Gastrocnemius medialis (tissue), 4 donors: ENCODE measurements around the gene SERTAD1. TPM values are rescaled to one million over a fixed set of nuclear protein-coding genes. Genes with fewer than 3 reads are reported as not detected.

Experiments used
- ATAC-seq, 2 donors: fragments of 150-250 bp; one replicate each; pipeline ENCODE4 v1.9.1; 2016
- DNase-seq, 2 donors: peaks; one replicate each; pipeline ENCODE4 v3.0.0-alpha.2; 2019
- H3K27ac ChIP-seq, 4 donors: fragments of 200-600 bp; sonication (generic); 1 replicate in 1 of 4; 2 replicates in 3 of 4; pipeline ENCODE4 v1.5.1; 2016 to 2018; ENCODE audit warnings: mild to moderate bottlenecking in 2 of 4, moderate library complexity in 1 of 4
- H3K27me3 ChIP-seq, 3 donors: fragments of 200-600 bp; sonication (generic) in 2 of 3; 1 replicate in 1 of 3; 2 replicates in 2 of 3; pipeline versions ENCODE4 v1.5.1 to v1.6.0; 2016 to 2019; ENCODE audit warnings: mild to moderate bottlenecking in 1 of 3, moderate library complexity in 1 of 3
- H3K36me3 ChIP-seq, 2 donors: fragments of 200-600 bp; sonication (generic) in 1 of 2; one replicate each; pipeline ENCODE4 v1.5.1; 2017 to 2018
- H3K4me1 ChIP-seq, 2 donors: fragments of 200-600 bp; sonication (generic) in 1 of 2; one replicate each; pipeline ENCODE4 v1.5.1; 2016 to 2017; ENCODE audit warnings: mild to moderate bottlenecking in 2 of 2
- H3K4me3 ChIP-seq, 4 donors: fragments of 200-600 bp; sonication (generic) in 3 of 4; 1 replicate in 1 of 4; 2 replicates in 3 of 4; pipeline ENCODE4 v1.5.1; 2016 to 2019; ENCODE audit warnings: mild to moderate bottlenecking in 2 of 4
- H3K9me3 ChIP-seq, 3 donors: fragments of 200-600 bp; sonication (generic) in 2 of 3; 1 replicate in 1 of 3; 2 replicates in 2 of 3; pipeline ENCODE4 v1.5.1; 2016 to 2019
- CTCF ChIP-seq, 5 experiments: fragments of 450-650 bp in 3 of 5; fragments of 200-600 bp in 2 of 5; sonication (generic) in 2 of 5; IDR thresholded peaks in 4 of 5; conservative IDR thresholded peaks in 1 of 5; 1 replicate in 4 of 5; 2 replicates in 1 of 5; pipeline ENCODE4 v1.5.1; 2016 to 2019; ENCODE audit warnings: antibody characterized with exemption in 5 of 5, mild to moderate bottlenecking in 3 of 5, moderate library complexity in 3 of 5
- POLR2A ChIP-seq, 2 donors: fragments of 450-650 bp; IDR thresholded peaks; one replicate each; pipeline ENCODE4 v1.6.1; 2017; ENCODE audit warnings: antibody characterized with exemption in 2 of 2, mild to moderate bottlenecking in 2 of 2, moderate library complexity in 2 of 2
- in situ Hi-C, 4 donors: fragments of 200-750 bp; cut with MboI; loops; one replicate each; pipeline versions ENCODE4 v1.15.0 to v1.8.0; 2017; ENCODE audit warnings: low sequenced_read_pairs in 4 of 4
- intact Hi-C: fragments of 100-400 bp; cut with DNase I; formaldehyde crosslinking; loops from one replicate; pipeline ENCODE4 v1.15.1; 2023; ENCODE audit warnings: low total_unique reads
- total RNA-seq, 4 donors: library from RNA; depleted of rRNA; stranded (reverse); fragments of >200 nt; gene quantifications; one replicate each; pipeline versions ENCODE4 v1.1.0 to v1.2.3, GENCODE V29; 2016

The SERTAD1 gene
- total RNA-seq, 4 donors from 2014 or later: 15.3 to 18.3 (median 16.0) TPM

GRCh38 chr19:40418040-40418439 is 7.8 kb downstream of the SERTAD1 start:
- intact Hi-C loops (no loop called here), in situ Hi-C loops (loop anchor here in 1 of 4 donors (10.0 kb wide), 1 partner anchor 47 kb away; the partner anchor contains the start of genes BLVRB and SPTBN4)
- no peak for TF ChIP-seq POLR2A (IDR thresholded peaks at IDR 0.05)
- no peak for TF ChIP-seq CTCF (IDR thresholded peaks at IDR 0.05 in 4 of 5, conservative IDR thresholded peaks at IDR 0.05 in 1 of 5)
- Histone ChIP-seq H3K4me1 (peaks cover 28 to 38% of the 10 kb centered on the region in 2 donors), H3K36me3 (peaks cover 0 to 9% of the 10 kb centered on the region in 2 donors), H3K27ac (peak overlapping the region; percentile 75 to 100 (median 94)), H3K4me3 (no peak overlapping the region), H3K27me3 (no peaks in the 10 kb centered on the region), H3K9me3 (no peaks in the 10 kb centered on the region)
- ATAC-seq: no peak
- no peak for DNase-seq

GRCh38 chr19:40417643-40417981 is 8.2 kb downstream of the SERTAD1 start:
- DNase-seq (no peak), ATAC-seq (no peak)
- in situ Hi-C loops (loop anchor here in 1 of 4 donors (10.0 kb wide), 1 partner anchor 47 kb away; the partner anchor contains the start of genes BLVRB and SPTBN4), intact Hi-C loops (no loop called here)
- H3K27ac ChIP-seq: peak overlapping the region; percentile 75 to 100 (median 94)
- no peaks in the 10 kb centered on the region for H3K27me3 ChIP-seq
- TF ChIP-seq POLR2A (IDR thresholded peaks at IDR 0.05) (no peak), CTCF (IDR thresholded peaks at IDR 0.05 in 4 of 5, conservative IDR thresholded peaks at IDR 0.05 in 1 of 5) (no peak)
- no peak overlapping the region for H3K4me3 ChIP-seq
- H3K4me1 ChIP-seq: peaks cover 26 to 34% of the 10 kb centered on the region in 2 donors
- peaks cover 0 to 5% of the 10 kb centered on the region in 2 donors for H3K36me3 ChIP-seq
- no peaks in the 10 kb centered on the region for H3K9me3 ChIP-seq

- no peak for TF ChIP-seq CTCF (IDR thresholded peaks at IDR 0.05 in 4 of 5, conservative IDR thresholded peaks at IDR 0.05 in 1 of 5)
- peak; percentile 35 to 61 for TF ChIP-seq POLR2A (IDR thresholded peaks at IDR 0.05)
- no peaks in the 10 kb centered on the region for H3K27me3 ChIP-seq
- DNase-seq: peak in 1 of 2 donors; percentile 56
- peak overlapping the region; percentile 75 to 100 (median 94) for H3K27ac ChIP-seq
- H3K4me1 ChIP-seq: peaks cover 28 to 33% of the 10 kb centered on the region in 2 donors
- H3K9me3 ChIP-seq: no peaks in the 10 kb centered on the region
- in situ Hi-C loops (loop anchor here in 1 of 4 donors (10.0 kb wide), 1 partner anchor 48 kb away; the partner anchor contains the start of genes BLVRB and SPTBN4), intact Hi-C loops (no loop called here)
- no peaks in the 10 kb centered on the region for H3K36me3 ChIP-seq
- H3K4me3 ChIP-seq: no peak overlapping the region
- peak in 1 of 2 donors; percentile 17 for ATAC-seq
Measured at GRCh38 chr19:40416918-40417642, 8.7 kb downstream of the SERTAD1 start.

GRCh38 chr19:40415768-40416167 is 10.0 kb downstream of the SERTAD1 start:
- Histone ChIP-seq H3K9me3 (no peaks in the 10 kb centered on the region), H3K4me1 (peaks cover 32 to 37% of the 10 kb centered on the region in 2 donors), H3K27ac (peak overlapping the region; percentile 75 to 100 (median 94)), H3K36me3 (no peaks in the 10 kb centered on the region), H3K4me3 (no peak overlapping the region), H3K27me3 (no peaks in the 10 kb centered on the region)
- in situ Hi-C loops: loop anchor here in 1 of 4 donors (10.0 kb wide), 1 partner anchor 49 kb away; the partner anchor contains the start of genes BLVRB and SPTBN4
- DNase-seq (no peak), ATAC-seq (no peak)
- TF ChIP-seq CTCF (IDR thresholded peaks at IDR 0.05 in 4 of 5, conservative IDR thresholded peaks at IDR 0.05 in 1 of 5) (no peak), POLR2A (IDR thresholded peaks at IDR 0.05) (no peak)
- intact Hi-C loops: no loop called here
